ENCODE measurements around the gene C16orf95.

C16orf95 gene

DNA sequence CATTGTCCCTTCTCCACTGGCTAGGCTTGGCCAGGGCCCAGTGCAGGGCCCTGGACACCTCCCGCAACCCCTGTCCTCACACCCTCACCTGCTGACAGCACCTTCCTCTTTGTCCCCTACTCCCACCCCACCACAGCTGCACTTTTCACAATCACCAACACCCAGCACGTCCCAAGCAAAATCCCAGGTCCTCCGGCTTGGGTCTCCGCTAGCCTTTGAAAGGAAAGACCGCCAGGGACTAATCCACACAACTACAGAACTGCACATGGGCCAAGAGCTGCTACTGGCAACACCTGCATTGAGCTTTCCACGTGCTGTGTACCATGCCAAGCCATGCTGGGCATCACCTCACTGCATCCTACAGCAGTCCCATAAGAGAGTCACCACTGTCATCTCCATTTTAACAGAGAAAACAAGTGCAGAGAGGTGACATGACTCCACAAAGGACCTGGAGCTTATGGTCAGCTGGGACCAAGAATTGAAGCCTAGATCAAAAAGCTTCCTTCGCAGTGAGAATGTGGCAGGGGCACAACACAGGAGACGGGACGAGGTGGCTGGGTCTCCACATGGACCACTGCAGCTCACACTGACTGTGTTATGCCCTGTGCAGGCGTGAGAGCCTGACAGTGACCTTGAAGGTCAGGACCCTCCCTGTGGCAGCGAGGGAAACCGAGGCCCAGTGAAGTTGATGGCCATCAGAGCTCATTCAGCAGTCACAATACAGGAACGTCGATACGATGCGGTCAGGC, 43.8 kb upstream of the C16orf95 start:
- no peak for DNase-seq (ENCODE audit: low spot score)
- TF ChIP-seq, protein P1, sequence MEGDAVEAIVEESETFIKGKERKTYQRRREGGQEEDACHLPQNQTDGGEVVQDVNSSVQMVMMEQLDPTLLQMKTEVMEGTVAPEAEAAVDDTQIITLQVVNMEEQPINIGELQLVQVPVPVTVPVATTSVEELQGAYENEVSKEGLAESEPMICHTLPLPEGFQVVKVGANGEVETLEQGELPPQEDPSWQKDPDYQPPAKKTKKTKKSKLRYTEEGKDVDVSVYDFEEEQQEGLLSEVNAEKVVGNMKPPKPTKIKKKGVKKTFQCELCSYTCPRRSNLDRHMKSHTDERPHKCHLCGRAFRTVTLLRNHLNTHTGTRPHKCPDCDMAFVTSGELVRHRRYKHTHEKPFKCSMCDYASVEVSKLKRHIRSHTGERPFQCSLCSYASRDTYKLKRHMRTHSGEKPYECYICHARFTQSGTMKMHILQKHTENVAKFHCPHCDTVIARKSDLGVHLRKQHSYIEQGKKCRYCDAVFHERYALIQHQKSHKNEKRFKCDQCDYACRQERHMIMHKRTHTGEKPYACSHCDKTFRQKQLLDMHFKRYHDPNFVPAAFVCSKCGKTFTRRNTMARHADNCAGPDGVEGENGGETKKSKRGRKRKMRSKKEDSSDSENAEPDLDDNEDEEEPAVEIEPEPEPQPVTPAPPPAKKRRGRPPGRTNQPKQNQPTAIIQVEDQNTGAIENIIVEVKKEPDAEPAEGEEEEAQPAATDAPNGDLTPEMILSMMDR (IDR thresholded peaks at IDR 0.05; ENCODE audit: extremely low read depth, missing control alignments): no peak

DNA sequence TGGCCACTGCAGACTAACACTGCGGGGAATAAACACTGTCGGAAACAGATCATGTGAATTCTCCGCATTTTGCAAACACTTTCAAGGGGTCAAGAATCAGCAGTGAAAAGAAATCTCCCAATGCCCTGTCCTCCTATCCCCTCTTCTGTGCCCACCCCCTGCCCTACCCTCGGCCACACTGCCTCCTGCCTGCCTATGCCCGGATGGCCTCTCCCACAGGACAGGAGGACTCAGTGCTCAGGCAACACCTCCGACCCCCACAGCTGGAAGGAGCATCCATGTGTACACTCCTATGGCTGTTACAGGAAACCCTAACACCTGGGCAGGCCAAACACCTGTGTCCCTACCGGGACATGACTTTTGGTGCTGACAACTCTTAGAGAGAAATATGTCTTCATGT, 41.9 kb upstream of the C16orf95 start:
- TF ChIP-seq, protein P1 (IDR thresholded peaks at IDR 0.05; ENCODE audit: extremely low read depth, missing control alignments): no peak
- DNase-seq (ENCODE audit: low spot score): no peak

DNA sequence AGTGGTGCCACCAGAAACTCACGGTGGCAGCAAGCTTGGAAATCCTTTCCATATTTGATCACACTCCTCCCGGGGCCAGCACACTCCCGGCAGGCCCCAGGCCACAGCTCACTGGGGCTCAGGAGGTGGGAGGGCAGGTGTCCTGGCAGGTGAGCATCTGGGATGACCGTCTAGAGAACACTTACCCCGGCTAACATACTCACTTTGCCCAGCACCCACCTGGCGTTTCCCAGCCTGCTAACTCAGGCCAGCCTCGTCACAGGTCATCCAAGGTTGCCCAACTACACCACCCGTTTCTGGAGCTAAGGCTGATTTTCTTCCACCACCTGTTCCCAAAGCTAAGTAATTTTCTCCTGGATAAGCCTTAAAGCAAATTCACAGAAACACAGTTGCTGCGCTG, 41.5 kb upstream of the C16orf95 start:
- TF ChIP-seq, protein P1 (IDR thresholded peaks at IDR 0.05; ENCODE audit: extremely low read depth, missing control alignments): no peak
- no peak for DNase-seq (ENCODE audit: low spot score)

DNA sequence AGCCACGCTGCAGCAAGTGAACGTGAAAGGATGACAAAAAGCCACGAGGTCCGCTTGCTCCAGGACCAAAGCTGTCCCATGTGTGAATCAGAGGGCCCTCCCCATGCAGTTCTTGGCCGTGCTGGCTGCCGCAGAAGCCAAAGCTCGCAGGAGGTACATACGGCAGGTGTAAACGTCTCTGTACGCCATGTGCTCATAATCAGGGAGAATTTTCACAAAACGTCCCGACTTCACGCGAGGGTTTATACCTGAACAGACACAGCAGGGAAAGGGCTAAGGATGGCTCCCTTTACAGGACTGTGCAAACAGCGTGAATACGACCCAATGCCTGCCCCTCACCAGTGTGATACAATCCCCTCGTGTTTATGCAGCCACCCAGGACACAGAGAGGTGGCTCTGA, 41.1 kb upstream of the C16orf95 start:
- no peak for DNase-seq (ENCODE audit: low spot score)

DNA sequence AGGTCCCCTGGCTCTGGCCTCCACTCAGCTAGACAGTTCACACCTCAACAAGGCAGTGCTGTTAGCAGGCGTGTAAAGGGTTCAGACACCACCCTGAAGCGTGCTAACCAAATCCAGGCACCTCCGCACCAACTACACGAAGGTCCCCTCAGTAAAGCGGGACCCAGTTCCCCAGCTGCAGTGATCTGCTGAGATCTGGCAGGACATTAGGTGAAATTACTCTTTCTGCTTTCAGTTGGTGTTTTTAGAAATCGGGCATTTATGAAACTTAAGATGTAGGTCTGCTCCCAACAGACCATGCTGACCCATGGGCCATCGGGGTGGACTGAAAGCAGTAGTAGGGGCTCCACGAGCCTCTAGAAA, 39.3 kb upstream of the C16orf95 start:
- DNase-seq (ENCODE audit: low spot score): no peak
- TF ChIP-seq, protein P1 (IDR thresholded peaks at IDR 0.05; ENCODE audit: extremely low read depth, missing control alignments): no peak

More for the DNA sequence above, 41.1 kb upstream of the C16orf95 start:
- TF ChIP-seq, protein P1 (IDR thresholded peaks at IDR 0.05; ENCODE audit: extremely low read depth, missing control alignments): no peak

DNA sequence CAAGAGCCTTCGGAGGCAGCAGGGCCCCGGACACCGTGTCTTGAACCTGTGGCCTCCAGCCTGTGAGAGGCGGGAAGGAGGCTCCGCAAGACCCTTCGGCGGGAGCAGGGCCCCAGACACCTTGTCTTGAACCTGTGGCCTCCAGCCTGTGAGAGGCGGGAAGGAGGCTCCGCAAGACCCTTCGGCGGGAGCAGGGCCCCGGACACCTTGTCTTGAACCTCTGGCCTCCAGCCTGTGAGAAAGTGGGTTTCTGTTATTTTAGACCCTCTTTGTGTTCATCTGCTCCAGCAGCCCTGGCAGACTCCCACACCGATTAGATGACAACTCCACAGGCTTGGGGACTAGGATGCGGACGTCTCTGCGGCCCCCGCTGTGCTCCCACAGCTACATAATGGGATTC, 36.4 kb upstream of the C16orf95 start:
- TF ChIP-seq, protein P1 (IDR thresholded peaks at IDR 0.05; ENCODE audit: extremely low read depth, missing control alignments): no peak
- DNase-seq (ENCODE audit: low spot score): no peak

DNA sequence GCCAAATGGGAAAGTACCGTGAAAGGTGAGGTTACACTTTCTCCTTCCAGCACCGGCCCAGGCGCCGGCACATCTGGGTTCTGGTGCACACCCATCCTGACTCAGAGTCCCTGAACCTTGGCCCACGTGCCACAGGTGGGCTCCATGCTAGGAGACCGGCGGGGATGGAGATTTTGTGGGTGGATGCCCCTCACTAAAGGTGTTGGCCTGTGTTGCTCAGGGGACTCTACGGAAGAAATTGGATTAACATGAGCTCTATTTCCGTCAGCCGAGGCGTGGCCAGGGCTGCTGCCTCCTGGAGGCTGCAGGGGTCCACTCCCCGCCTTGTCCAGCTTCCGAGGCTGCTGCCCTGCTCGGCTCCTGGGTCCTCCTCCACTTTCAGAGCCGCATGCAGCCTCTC, 35.6 kb upstream of the C16orf95 start:
- TF ChIP-seq, protein P1 (IDR thresholded peaks at IDR 0.05; ENCODE audit: extremely low read depth, missing control alignments): no peak
- no peak for DNase-seq (ENCODE audit: low spot score)
